MV-4-11 (cell line): ENCODE results near the gene WDR18.
"Not testable (repeated sequence)": the region's sequence is repeated elsewhere in the genome, so short reads cannot be mapped to it uniquely, and the experiment has no call there.

ENCODE experiments used
- DNase-seq: peaks from one replicate; lab custom pipeline; 2025; lab: John Stamatoyannopoulos, UW

Gene WDR18

GRCh38 chr19:950352-951066 lies 33.6 kb upstream of the WDR18 start:
- DNase-seq = no peak

- DNase-seq = no peak
Measured at GRCh38 chr19:952049-952679, 32.0 kb upstream of the WDR18 start.

DNA sequence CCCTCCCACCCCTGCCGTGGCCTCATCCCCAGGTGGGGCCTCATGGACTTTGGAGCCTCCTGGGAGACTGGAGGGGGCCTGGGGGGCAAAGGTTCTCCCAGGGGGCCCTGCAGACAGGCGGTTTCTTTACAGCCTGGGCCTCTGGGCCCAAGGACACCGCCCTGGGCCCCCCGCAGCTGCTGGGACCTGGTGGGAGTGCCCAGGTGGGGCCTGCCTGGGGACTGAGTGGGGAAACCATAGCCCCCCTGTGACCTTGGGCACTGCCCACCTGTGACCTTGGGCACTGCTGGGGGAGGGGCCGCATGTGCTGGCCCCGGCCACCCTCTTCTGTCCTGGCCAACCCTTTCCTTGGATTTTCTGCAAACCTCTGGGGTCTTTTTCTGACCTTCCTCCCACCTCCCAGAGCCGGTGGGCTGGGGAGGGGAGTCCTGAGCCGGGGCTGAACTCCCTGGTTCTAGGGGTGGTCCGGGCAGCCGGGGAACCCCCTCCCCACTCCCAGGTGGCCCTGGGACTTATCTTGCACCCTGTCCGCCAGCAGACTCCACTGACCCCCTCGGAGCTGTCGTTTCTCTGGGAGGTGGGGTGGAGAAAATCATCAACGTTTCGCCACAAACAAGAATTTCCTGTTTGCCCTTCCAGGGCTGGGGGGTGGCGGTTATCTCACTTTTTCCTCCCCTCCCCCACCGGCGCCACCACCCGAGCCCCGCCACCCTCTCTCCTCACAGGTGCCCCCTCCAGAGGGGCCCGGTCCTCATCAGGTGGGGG lies 31.3 kb upstream of the WDR18 start:
- DNase-seq = no peak

GRCh38 chr19:953445-954271 lies 30.5 kb upstream of the WDR18 start:
- DNase-seq = no peak

GRCh38 chr19:954272-954671 lies 29.9 kb upstream of the WDR18 start:
- DNase-seq = no peak

DNA sequence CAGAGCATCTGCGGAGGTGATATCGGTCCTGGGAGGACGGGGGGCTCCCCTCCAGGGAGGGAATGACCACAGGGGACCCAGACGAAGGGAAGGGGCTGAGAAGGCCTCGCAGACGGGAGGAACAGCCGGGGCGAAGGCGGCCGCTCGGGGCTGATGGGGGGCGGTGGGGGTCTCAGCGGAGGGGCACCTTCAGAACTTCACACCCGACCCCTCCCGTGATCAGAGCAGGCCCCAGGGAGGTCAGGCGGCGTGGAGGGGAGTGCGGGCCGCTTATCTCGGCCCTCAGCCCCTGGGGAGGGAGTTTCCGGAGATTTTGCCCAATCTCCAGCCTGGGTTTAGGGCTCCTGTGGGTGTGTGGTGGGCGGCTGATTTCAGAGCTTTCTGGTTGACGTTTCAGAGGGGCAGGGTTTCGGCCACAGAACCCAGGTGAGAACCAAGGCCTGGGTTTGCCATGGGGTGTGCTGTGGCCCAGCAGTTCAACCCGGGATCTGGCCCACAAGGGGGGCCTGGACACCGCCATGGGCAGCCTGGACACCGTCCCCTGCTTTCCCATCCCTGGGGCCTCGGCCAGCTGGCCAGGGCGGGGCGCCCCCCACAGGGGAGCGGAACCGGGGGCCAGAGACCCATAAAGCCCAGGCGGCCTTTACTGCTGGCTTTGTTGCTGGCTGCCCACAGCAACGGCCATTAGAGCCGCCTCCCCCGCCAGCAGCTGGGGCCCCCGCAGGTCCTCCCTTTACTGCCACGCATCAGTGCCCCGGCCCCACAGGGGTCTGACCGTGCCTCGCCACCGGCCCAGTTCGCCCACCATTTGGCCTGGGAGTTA lies 29.3 kb upstream of the WDR18 start:
- DNase-seq = no peak

DNA sequence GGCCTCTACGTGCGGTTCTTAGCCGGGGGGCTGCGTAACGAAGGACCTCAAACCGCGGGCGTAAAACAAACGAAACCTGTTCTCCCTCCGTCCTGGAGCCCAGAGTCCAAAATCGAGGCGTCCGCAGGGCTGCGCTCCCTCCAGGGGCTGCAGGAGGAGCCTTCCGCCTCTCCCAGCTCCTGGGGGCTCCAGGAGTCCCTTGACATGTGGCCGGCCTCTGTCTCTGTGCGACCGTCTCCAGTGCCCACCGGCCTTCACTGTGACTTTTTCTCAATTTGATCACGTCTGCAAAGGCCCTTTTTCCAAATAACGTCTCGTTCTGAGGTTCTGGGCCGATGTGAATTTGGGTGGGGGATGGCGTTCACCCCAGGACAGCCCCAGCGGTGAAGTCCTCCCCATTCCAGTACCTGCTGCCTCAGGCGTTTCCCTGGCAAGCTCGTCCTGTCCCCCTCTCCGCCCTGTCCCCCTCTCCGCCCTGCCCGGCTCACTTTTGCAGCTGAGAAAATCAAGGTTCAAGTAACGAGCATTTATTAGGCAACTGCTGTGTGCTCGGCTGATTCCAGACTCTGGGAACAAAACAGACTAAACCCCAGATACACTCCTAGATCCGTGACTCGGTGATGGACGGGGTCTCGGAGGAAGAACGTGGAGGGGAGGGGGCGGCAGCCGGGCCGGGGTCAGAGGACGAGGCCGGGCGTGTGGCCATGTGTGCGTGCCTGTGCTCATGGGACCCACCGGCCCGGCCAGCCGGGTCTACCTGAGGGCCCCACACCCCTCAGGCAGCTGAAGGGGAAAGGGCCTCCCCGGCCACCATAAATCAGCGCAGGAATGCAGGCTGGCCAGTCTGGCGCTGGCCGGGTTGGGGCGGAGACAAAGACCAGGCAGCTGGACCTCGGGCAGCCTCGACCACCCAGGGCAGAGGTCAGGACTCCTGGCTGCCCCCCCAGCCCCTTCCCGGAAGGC lies 28.1 kb upstream of the WDR18 start:
- no peak for DNase-seq

DNA sequence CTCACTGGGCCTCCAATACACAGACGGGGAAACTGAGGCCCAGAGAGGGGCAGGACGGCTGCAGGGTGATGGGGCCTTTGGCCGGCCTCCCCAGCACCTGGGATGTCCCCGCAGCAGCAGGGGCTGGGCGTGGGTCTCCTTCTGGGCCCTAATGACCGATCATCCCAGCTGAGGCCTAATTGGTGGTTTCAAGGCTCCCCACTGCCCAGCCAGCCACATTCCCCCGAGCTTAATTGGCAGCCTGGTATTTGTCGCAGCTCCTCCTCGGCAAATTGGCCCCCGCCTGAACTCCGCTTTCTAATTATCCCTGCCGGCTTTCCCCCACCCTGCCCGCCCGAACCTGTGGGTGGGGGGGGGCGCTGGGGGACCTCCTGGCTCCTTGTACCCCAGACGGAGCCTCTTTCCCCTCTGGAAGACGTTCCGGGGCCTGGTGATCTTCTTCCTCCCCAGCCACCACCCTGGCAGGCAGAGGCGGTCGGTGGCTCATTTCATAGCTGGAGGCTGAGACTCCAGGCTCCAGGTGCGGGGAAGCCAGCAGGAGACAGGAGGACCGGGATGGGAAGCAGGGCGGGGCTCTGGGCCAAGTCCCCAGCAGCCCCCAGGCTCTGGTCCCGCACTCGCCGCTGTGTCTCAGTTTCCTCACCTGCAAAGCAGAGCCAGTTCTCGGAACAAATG lies 27.2 kb upstream of the WDR18 start:
- no peak for DNase-seq

GRCh38 chr19:957578-957977 lies 26.6 kb upstream of the WDR18 start:
- DNase-seq = not testable (repeated sequence)

GRCh38 chr19:958967-959855 lies 24.9 kb upstream of the WDR18 start:
- DNase-seq = peak; percentile 64

DNA sequence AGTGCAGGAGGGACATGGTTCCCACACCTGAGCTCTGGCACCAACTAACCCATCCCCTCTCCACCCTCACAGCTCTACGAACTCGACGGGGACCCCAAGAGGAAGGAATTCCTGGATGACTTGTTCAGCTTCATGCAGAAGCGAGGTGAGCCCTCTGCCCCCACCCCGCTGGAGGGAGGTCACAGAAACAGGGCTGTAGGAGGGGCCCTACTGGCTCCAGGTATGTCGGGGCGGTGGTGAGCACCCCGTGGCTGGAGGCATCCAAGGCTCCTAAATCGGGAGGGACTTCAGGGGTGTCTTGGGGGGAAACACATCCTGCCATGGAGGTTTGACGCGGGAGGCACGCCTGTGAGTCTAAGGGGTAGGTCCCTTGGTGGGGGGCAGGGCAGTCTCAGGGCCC lies 24.1 kb upstream of the WDR18 start:
- DNase-seq = no peak

DNA sequence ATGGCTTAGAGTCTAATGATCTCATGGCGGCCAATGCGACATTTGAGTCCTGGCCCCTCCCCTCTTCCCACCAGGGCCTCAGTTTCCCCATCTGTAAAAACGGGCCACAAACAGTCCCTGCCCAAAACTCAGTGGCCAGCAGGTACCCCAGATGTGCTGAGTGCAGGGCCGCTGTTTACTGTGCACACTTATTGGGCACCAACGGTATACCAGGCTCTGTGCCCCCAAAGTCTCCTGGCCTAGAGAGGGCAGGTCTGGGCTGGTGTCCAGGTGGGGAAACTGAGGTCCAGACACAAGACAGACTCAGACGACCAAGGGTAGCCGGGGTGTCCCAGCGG lies 23.6 kb upstream of the WDR18 start:
- DNase-seq = no peak

DNA sequence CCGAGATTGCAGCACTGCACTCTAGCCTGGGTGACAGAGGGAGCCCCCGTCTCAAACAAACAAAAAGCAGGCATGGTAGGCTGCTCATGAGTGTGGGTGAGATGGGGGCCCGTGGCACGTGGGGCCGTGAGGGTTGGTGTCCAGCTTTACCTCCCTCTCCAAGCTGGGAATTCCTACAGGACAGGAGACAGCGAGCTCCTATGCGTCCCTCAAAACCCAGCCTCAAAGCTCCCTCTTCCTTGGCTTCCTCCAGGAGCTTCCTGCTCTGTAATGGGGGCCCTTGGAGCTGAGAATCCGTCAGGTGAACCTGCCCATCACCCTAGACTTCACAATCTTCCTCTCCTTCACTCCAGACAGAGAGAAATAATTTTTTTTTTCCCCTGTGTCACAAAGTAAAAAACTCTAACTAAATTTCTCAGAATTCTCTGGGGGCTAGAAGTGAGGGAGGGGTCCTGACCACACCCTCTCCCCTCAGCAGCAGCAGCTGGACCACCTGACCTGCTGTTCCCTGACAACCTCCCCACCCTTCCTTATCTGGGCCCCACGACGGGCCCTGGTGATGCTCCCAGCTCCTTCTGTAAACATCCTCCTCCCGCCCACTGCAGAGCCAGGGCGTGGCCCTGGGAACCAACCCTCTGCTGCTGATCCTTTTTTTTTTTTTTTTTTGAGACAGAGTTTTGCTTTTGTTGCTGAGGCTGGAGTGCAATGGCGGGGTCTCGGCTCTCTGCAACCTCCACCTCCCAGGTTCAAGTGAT lies 22.1 kb upstream of the WDR18 start:
- no peak for DNase-seq

DNA sequence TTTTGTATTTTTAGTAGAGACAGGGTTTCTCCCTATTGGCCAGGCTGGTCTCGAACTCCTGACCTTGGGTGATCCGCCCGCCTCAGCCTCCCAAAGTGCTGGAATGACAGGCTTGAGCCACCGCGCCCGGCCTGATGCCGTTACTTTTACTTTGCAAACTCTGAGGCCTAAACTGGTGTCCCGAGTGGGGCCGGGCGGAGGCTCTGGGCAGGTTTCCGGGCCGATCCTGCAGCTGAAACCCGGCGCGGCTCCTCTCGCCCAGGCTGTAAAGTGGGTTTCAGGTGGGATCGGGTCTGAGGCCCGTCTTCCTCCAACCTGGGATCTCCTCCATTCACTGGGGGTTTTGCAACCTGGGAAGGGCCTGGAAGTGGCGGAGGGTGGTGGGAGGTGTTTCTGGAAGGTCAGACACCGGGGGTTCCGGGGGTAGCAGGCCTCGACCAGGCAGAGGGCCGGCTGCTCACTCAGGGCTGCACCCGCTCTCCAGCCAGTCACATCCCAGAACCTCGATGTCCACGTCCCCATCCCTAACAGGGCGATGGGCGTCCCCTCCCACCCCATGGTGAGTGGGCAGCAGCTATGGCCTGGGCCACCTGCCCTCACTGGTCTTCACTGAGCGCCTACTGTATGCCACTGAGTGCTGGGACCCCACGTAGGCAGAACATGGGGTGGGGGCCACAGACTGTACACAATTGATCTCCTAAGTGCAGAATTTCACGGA lies 21.3 kb upstream of the WDR18 start:
- no peak for DNase-seq

- no peak for DNase-seq
Measured at GRCh38 chr19:963486-963951, 20.6 kb upstream of the WDR18 start.

GRCh38 chr19:964116-964520 lies 20.0 kb upstream of the WDR18 start:
- DNase-seq = no peak
